GM20431 (cell line): ENCODE data around the gene SYNE1.
"Not testable (repeated sequence)": the region's sequence is repeated elsewhere in the genome, so short reads cannot be mapped to it uniquely, and the experiment has no call there.

Experiments used
- in situ Hi-C: fragments of 300-500 bp; cut with MseI, MboI; formaldehyde crosslinking; loops from one replicate; pipeline ENCODE4 v1.15.0; 2020; ENCODE audit warnings: low sequenced_read_pairs; ENCODE audit not compliant: unreplicated experiment

Gene SYNE1

DNA sequence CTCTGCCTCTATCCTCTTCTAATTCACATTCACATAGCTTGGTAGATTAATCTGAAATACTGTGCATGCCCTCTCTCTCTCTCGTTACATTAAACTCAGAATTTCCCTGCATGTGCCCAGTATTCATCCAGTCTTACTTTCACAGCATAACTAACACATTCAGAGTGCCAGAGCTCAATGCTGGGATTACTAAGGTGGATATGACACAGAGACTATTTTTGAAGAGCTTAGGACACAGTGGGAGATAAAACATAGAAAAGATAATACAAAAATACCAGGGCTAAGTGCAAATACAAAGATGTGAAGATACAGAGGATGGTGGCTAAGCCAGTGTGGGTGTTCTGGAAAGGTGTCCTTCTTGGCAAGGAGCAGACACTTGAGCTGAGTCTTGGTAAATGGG lies 6.3 kb downstream of the SYNE1 start:
- in situ Hi-C loops = no loop called here

DNA sequence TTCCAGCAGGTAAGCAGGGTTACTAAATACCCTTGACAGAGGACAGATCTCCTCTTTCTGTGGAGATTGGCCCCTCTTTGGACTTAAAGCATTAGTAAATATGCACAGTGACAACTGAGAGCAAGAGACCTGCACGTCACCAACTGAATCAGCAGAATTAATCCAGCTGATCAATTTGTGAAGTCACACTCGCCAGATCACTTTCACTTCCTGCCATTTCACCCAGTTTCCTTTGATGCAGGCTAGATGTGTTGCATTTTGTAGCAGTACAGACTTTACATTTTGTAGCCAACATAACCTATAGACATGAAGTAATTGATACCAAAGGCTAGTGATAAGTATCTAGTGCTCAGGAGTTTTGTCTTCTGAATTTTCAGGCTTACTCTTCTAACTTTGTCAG lies 11.9 kb downstream of the SYNE1 start:
- in situ Hi-C loops = no loop called here

DNA sequence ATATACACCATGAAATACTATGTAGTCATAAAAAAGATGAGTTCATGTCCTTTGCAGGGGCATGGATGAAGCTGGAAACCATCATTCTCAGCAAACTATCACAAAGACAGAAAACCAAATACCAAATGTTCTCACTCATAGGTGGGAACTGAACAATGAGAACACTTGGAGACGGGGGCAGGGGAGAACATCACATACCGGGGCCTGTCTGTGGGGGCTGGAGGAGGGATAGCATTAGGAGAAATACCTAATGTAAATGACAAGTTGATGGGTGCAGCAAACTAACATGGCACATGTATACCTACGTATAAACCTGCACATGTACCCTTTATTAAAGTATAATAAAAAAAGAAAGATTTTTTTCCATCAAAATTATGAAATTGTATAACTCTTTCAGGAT lies 22.4 kb downstream of the SYNE1 start:
- in situ Hi-C loops = not testable (repeated sequence)

DNA sequence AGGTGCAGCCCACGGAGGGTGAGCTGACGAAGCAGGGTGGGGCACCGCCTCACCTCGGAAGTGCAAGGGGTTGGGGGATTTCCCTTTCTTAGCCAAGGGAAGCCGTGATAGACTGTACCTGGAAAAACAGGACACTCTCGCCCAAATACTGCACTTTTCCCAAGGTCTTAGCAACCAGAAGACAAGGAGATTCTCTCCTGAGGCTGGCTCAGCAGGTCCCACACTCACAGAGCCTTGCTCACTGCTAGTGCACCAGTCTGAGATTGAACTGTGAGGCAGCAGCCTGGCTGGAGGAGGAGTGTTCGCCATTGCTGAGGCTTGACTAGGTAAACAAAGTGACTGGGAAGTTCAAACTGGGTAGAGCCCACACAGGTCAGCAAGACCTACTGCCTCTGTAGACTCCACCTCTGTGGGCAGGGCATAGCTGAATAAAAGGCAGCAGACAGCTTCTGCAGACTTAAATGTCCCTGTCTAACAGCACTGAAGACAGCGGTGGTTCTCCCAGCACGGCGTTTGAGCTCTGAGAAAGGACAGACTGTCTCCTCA lies 28.0 kb downstream of the SYNE1 start:
- in situ Hi-C loops = no loop called here

DNA sequence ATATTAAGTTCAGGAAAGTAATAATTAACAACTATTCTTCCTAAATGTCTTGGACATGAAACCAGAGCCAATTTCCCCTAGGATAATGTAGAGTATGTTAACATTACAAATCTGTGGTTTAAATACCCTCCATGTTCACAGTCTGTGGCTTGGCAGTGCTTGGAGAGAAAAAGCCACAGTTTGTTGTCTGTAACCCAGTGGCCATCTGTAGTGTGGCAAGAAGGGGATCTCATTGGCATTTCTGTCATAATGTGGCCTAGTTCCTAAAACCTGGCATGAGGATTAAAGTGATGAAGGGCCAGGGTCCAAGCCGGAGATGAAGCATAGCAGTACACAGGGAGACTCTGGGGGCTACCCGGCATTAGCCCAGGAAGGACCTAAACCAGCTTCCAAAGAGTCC lies 31.2 kb downstream of the SYNE1 start:
- in situ Hi-C loops = no loop called here

DNA sequence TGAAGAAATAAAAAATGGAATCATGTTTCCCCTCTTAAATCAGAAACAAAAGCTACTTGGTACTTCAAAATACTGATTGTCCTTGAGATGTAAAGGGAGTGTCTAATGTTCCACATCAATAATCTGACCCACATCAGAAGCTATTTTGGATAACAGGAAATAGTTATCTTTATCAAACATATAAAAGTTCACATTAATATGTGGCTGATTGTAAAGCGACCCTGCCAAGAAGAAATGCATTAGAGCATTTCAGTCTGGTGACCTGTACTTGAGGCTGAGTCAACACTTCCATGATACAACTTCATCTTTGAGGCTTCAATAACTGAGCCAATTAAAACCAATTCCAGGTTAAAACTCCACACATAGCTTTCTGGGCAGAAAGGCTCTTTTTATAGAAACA lies 31.8 kb downstream of the SYNE1 start:
- in situ Hi-C loops = no loop called here

DNA sequence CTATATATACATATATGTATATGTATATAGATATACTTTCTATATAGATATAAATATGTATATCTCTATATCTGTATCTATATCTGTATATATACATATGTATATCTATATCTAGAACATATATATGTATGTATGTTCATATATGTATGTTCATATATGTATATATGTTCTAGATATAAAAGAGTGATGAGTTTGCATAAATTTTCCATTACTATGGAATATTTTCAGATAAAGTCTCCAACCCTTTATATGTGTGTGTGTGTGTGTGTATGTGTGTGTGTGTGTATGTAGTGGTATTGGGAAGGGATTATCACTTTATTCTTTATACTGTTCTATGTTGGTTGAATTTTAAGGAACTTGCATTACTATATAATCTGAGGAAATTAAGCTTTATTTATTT lies 33.3 kb downstream of the SYNE1 start:
- in situ Hi-C loops = no loop called here

DNA sequence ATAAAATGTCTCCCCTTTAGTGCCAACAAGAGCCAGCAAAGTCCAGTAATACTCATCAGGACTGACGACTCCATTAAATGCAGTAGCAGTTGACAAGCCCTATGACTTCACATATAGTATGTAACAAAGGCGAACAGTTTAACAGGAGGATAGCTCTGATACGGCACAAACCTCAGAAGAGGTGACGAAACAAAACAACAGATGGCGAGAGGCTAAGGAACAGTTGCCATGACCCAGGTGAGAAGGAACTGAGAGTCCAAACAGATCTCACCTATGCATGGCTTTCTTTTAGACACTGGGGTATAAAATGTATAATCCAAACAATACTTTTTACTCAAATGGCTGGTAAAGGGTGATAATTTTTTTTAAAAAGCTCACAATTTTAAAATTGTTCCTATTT lies 37.1 kb downstream of the SYNE1 start:
- in situ Hi-C loops = no loop called here

DNA sequence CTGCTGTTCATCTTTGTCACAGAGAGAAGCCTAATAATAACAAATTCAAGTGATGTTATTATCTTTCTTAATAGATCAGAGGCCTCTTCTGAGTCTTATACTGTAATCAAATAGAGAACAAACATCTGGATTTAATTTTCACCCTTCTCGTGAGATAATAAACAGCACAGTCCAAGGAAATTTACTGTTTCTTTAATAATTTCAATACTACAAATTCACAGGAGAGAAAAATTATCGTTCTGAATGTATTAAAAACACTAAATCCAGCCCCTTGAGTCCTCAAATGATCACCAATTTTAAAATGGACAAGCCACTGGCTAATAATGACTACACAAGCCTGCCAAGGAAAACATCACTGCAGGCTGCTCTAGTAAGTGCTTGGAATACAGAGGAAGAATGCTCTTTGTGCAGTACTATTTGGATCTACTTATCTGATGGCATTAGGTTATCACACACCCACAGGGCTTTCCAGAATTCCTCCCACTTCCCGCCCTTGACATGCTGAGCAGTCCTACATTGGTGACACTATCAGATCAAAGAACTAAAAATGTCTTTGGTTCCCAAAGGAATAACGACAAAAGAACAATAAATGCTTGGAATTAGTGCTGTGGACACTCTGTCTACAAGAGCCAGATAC lies 38.1 kb downstream of the SYNE1 start:
- in situ Hi-C loops = no loop called here

DNA sequence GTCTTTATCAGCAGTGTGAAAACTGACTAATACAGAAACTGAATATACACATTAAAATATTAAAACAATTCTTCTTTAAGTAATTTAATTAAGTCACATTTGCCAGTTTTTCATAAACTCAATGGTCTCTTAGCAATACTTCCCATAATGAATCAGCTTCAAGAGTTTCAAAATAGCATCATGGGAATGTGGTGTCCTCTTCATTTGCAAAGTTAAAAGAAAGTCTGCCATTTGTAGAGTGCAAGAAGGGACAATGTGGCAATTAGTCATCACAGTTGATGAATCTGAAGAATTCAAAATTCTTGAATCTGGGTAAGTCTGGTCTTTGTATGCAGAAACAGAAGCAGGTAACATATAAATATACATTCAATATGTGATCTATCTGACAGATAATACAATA lies 38.7 kb downstream of the SYNE1 start:
- in situ Hi-C loops = no loop called here

DNA sequence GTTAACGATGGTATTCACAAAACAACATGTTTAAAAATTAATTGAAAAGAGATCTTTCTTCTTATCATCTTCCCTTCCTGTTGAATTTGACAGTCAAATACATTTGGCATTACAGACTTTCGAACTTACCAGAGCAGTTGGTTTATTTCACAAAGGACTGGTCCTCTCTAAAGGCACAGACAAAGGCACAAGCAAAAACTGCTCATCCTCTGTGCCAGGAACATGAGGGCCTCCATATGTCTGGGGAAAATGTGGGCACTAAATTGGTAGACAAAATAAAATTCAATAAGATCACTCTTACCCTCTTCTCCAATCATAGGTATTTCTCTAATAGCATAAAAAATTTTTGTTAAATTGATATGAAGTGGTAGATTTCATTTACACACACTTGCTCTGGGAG lies 40.4 kb downstream of the SYNE1 start:
- in situ Hi-C loops = no loop called here

DNA sequence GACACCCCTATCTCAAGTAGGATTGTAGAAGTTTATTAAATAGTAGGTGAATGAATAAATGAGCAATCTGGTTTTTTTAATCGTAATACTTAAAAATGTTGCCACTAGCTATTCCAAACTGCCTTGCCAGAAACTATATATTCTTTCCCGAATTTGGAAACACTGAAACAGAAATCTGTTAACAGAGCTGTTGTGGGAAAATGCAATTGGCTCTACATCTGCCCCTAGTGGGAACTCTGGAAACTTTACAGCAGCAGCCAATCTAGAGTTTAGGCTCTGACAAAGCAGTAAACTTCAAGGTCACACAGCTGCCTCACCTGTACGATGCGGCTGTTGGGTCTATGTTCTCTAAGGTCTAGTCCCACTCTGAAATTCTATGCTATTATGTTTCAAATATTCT lies 41.7 kb downstream of the SYNE1 start:
- in situ Hi-C loops = no loop called here

DNA sequence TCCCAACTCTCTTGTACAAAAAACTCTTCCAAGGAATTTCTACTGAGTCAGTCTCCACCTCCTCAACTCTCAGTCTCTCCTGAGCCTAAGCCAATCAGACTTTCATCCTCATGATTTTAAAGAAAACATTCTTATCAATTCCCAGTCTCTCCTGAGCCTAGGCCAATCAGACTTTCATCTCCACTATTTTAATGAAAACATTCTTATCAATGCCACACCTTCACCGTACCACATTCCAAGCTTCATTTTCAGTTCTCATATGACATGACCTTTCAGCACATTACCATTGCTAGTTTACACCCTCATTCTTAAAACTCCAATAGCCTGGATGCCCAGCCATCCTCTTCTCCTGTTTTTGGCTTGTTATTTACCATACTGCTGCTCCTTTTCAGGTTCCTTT lies 42.5 kb downstream of the SYNE1 start:
- in situ Hi-C loops = no loop called here

DNA sequence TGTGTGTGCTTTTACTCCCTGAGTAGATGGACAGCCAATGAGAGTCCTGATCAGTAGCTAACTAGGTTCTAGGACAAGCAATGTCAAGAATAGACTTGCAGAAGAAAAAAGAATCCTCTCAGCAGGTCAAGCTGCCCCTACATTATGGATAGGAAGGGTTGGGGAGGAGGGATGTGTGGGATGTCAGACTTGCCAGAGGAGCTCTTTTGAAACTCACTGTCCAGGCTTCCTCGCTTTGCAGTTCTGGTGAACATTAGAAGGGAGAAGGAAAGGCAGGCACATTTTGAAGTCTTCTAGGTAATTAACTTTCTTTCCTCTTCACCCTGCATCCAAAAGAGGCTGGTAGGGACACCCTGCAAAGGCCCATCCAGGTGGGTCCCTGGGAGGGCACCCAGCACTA lies 48.7 kb downstream of the SYNE1 start:
- in situ Hi-C loops = no loop called here

DNA sequence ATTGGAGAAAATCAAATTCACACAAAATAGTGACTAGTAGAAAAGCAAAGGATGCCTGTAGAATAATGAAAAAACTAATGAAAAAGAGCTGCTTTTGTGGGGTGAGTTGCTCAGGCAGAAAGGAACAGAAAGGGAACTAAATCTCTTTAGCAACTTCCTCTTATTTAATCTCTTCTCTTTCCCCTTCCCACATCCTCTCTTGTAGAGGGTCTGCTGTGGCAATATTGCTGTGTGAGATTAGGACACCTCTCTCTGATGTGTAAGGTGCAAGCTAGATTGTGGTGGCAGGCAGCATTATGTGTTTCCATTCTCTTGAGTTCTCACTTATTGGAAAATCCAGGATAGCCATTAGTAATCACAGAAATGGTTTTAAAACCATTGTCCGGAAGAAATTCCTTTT lies 49.7 kb downstream of the SYNE1 start:
- in situ Hi-C loops = no loop called here

DNA sequence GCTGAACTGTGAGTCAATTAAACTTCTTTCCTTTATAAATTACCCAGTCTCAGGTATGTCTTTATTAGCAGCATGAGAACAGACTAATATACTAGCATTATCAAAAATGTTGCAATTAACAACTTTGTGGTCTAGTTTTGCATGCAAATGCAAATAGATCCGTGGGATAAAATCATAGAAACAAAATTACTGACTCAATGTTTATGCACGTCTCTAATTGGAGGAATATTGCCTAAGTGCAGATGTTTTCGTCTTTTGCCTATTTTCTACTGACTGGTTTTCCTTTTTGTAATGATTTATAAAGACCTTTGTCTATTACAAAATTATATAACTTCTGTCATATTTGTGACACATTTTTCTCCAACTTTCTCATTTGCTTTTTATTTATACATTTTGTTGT lies 51.9 kb downstream of the SYNE1 start:
- in situ Hi-C loops = no loop called here

DNA sequence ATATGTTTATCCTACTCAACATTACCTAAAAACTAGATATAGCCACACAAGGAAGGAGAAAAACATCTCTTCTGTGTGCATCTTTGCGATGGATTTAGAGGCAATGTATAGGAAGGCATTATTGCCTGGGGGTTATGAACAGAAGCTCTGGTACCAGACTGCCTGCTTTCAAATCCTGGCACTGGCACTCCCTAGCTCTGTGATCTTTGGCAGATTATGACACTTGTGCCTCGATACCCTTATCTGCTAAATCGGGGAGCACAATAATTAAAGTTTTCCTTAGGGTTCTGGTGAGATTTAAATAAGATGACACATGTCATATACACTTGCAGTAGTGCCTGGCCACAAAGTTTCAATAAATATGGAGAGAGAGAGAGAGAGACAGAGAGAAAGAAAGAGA lies 53.3 kb downstream of the SYNE1 start:
- in situ Hi-C loops = no loop called here

DNA sequence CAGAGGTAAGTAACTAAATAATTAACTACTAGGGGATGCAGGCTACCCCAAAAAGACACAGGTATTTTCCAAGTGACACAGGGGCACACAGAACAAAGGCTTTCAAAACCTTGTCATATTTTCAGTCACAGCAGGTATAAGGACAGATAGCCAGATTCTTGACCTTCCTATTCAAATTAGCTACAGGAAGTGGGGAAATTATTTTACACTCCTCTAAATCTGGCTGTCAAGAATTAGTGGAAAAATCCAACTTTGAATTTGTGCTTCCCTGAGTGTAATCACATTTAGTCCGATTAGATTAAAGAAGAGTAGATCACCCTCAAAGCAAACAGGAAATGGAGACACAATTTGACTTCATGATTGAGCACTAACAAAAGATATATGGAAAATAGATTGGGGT lies 60.6 kb downstream of the SYNE1 start:
- in situ Hi-C loops = no loop called here

DNA sequence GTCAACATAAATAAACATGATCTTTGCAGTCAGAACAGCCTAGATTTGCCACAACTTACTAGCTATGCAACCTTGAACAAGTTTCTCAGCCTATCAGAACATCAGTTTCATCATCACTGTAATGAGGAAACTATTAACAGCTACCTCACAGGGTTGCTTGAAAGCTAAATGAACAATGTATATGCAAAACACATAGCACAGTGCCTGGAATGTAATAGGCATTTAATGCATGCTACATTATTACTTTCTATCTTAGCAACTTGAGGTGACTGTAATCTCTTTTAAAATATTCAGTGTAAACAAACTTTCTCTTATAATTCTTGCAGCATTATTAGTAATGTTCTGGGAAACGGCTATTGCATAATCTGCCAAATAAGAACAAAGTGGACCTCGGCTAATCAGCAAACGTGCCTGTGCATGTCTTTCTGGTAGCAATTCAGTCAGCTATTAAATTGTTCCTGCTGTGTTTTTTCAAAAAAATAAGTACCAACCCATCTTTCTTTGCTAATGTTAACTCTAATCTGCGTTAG lies 61.5 kb downstream of the SYNE1 start:
- in situ Hi-C loops = no loop called here

DNA sequence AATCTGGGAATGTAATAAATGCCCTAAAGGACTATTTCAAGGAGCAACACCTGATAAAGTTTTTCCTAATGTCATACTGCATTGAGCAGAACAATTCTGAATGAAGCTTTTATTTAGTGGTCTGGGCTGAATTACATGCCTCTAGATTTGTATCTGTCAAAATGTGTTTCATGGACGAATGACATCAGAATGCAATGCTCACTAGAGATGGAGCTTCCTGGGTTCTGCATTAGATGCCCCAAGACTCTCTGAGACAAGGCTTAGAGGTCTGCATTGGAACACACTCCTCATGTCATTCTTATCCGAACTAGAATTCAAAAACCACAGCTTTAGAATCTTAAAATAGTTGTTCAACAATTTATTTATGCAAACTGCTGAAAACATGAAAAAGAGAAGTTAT lies 62.0 kb downstream of the SYNE1 start:
- in situ Hi-C loops = no loop called here

DNA sequence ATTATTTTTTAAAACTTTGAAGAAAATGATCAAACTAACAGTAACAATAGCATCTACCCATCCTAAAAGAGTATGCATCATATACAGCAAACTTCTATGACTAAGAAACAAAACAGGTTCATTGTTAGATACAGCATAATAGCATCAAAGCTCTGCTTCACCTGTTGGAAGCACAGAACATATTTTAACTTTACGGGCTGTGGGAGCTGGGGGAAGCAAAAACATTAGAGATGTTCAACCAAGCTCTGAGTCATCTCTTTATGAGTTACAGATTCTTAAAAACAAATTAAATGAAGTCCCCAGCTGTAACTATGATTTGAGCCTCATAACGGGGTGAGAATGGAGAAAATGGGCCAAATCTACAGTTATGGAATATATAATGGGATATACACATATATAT lies 63.4 kb downstream of the SYNE1 start:
- in situ Hi-C loops = no loop called here

DNA sequence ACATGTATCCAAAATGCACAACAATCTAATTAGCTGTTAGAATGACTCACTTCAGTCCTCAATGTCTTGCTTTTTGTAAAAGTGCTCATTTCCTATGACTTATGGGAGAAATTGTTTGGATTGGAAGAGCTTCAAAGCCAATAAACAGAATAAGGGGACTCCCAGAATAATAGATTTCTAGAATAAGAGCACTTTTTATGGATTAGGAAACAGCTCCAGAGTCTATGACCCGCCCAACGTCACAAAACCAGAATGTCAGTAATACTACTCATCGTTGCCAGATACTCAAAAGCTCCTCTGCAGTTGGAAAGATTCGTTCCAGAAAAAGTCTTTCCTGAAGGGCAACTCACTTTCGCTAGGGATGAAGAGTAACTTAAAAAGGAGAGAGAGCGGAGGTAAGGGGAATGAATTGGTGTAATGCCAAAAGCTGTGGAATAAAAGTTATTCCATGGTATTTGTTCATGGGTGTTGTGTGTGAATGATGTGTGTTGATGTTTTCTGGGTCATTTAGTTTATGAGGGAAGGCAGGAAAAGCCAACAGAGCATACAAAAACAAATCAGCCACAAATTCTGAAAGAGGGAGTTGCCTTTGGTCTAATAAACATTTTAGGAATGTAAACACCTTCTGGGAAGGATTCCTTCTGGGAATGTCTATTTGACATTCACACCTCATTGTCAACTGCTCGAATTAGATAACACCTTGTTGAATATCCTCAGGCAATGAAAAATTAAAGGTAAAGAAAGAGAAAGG lies 64.6 kb downstream of the SYNE1 start:
- in situ Hi-C loops = no loop called here
